ENCODE results near the gene DHRS2.
"Not testable (repeated sequence)": the region's sequence is repeated elsewhere in the genome, so short reads cannot be mapped to it uniquely, and the experiment has no call there.

DHRS2 gene

GRCh38 chr14:23634698-23635412, 1.3 kb upstream of the DHRS2 start:
- DNase-seq = not testable (repeated sequence)

- DNase-seq = not testable (repeated sequence)
Observed at GRCh38 chr14:23637312-23637654, 1.1 kb downstream of the DHRS2 start.

- not testable (repeated sequence) for DNase-seq
Observed at GRCh38 chr14:23637655-23638413, 1.7 kb downstream of the DHRS2 start.

GRCh38 chr14:23638414-23639047, 2.4 kb downstream of the DHRS2 start:
- DNase-seq = peak; percentile 65

- no peak for DNase-seq
Observed at GRCh38 chr14:23639048-23639890, 3.1 kb downstream of the DHRS2 start.

- no peak for DNase-seq
Observed at GRCh38 chr14:23639891-23640523, 3.8 kb downstream of the DHRS2 start.

- peak; percentile 73 for DNase-seq
Observed at GRCh38 chr14:23640524-23641141, 4.5 kb downstream of the DHRS2 start.

GRCh38 chr14:23641180-23641914, 5.2 kb downstream of the DHRS2 start:
- DNase-seq = no peak

- no peak for DNase-seq
Observed at GRCh38 chr14:23641915-23642588, 5.9 kb downstream of the DHRS2 start.

- DNase-seq = no peak
Observed at GRCh38 chr14:23643533-23644194, 7.5 kb downstream of the DHRS2 start.

GRCh38 chr14:23644195-23644918, 8.2 kb downstream of the DHRS2 start:
- no peak for DNase-seq

GRCh38 chr14:23644919-23645336, 8.8 kb downstream of the DHRS2 start:
- DNase-seq = no peak

- no peak for DNase-seq
Observed at GRCh38 chr14:23645504-23645811, 9.3 kb downstream of the DHRS2 start.

- no peak for DNase-seq
Observed at GRCh38 chr14:23645812-23646647, 9.9 kb downstream of the DHRS2 start.

- DNase-seq = no peak
Observed at GRCh38 chr14:23646648-23647549, 10.7 kb downstream of the DHRS2 start.

GRCh38 chr14:23647619-23648018, 11.5 kb downstream of the DHRS2 start:
- DNase-seq = no peak

GRCh38 chr14:23648764-23649460, 12.7 kb downstream of the DHRS2 start:
- no peak for DNase-seq
